GM21390 (cell line): Measurements from ENCODE around the gene ANTXR2.
A peak's percentile ranks its signal among the peaks of the same experiment; 100 is the strongest.

ENCODE experiments used
- ATAC-seq: cut with Tn5 transposase; IDR thresholded peaks from one replicate; pipeline ENCODE4 v1.9.1; 2021; ENCODE audit not compliant: unreplicated experiment

Gene ANTXR2

GRCh38 chr4:80069837-80070731 is 2.9 kb downstream of the ANTXR2 start:
- ATAC-seq, result peak; percentile 26

GRCh38 chr4:80069108-80069836 is 3.8 kb downstream of the ANTXR2 start:
- ATAC-seq, result no peak

GRCh38 chr4:80065601-80066000 is 7.4 kb downstream of the ANTXR2 start:
- ATAC-seq, result no peak

GRCh38 chr4:80062527-80062926 is 10.5 kb downstream of the ANTXR2 start:
- ATAC-seq, result no peak

DNA sequence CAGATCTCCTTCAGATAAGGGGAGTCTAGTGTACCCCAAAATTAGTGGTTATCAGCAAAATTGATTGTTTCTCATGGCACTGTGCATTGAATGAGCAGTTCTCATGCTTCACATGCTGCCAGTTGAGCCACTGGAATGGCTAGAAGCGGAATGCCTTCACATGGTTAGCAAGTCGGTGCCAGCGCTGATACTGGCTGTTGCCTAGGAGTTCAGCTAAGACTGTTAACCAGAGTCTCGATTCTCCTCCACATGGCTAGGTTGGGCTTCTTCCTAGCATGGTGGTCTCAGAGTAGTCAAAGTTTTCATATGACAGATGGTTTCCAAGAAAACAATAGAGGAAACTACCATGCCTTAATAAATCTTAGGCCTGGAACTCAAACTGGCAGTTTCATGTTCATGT is 12.2 kb downstream of the ANTXR2 start:
- ATAC-seq, result no peak

- ATAC-seq, result peak; percentile 99
Measured at GRCh38 chr4:80058740-80059139, 14.3 kb downstream of the ANTXR2 start.

DNA sequence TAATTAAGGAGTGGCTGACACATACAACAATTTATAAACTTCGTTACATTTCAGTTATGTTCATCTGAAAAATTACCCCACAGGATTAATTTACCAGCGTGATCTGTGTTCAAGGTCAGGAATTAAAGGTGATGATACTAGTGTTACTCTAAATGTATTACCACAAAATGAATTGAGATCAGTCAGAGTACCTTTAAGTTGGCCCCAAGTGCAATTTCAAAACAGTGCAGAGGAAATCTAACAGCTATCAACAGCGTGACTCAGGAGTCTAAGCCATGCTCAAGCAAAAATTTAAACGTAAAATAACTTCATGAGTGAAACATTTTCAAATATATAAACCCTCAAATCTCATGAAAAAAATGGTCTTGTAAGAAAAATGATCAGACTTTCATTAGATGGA is 18.7 kb downstream of the ANTXR2 start:
- ATAC-seq, result no peak

GRCh38 chr4:80053140-80053910 is 19.7 kb downstream of the ANTXR2 start:
- no peak for ATAC-seq

GRCh38 chr4:80049813-80050534 is 23.1 kb downstream of the ANTXR2 start:
- no peak for ATAC-seq

DNA sequence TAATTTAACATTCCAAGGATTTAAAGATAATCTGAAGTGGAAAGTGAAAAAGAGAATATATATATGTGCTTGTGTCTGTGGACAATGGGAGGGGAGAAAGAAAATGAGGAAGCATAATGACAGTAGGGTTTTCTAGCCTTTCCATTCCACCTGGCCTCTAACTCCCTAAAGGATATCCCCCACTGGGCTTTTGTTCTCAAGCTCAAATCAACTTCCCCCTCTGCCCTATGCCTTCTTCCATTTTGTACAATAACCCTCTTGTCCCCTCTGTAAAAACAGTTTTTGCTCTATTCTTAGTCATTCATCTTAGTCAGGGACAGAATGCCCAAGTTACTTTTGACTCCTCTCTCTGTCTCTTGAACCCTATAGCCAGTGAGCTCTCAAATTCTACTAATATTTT is 23.6 kb downstream of the ANTXR2 start:
- no peak for ATAC-seq

DNA sequence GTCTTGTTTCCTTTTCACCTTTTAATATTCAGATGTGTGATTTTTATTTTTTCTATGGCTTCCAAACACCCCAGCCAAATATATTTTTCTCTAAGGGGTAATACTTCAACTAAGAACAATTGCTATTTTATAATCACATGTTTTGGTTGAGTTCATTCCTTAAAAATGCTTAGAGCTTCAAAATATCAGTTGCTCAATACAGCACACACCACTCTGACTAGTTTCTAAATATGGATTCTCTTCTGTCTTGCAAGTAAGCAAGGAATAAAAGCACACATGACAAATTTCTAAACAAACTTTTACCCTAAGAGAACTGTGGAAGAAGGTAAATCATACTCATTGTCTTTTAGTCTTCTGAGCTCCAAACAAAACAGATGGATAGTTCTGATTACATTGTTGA is 27.2 kb downstream of the ANTXR2 start:
- ATAC-seq, result no peak

GRCh38 chr4:80043541-80043940 is 29.5 kb downstream of the ANTXR2 start:
- ATAC-seq, result no peak

DNA sequence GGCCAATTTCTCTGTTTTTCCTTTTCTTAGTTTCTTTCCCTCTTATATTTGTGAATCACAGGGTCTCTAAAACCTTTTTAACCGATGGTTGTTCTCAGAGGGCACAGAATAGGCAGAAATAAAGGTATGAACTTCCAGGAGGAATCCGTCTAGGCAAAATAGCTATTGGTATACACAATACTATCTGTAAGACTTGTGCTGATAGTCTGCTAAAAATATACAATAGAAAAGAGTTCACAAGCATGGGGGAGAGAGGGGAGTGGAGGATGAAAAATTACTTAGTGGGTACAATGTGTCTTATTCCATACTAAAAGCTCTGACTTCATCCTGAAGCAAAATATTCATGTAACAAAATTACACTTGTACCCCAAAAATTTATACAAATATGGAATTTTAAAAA is 30.2 kb downstream of the ANTXR2 start:
- ATAC-seq, result no peak

DNA sequence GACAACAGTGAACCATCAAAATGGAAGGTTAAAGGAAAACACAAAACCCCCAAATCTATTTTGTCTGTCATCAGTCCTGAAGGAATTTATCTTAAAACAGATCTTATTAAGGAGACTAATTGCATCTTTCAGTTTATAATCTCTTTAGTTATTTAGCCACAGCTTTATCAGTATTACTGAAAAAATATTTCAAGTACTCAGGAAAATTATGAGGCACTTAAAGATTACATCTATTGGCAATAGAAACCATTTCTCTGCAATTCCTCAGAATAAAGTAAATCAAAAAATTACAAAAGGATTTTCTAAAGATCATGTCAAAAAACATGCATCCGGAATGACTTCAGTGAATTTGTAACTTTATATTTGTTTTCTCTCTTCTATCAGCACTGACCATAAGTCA is 35.2 kb downstream of the ANTXR2 start:
- ATAC-seq, result no peak

GRCh38 chr4:80036949-80037685 is 35.9 kb downstream of the ANTXR2 start:
- no peak for ATAC-seq

- ATAC-seq, result no peak
Measured at GRCh38 chr4:80036306-80036705, 36.7 kb downstream of the ANTXR2 start.

DNA sequence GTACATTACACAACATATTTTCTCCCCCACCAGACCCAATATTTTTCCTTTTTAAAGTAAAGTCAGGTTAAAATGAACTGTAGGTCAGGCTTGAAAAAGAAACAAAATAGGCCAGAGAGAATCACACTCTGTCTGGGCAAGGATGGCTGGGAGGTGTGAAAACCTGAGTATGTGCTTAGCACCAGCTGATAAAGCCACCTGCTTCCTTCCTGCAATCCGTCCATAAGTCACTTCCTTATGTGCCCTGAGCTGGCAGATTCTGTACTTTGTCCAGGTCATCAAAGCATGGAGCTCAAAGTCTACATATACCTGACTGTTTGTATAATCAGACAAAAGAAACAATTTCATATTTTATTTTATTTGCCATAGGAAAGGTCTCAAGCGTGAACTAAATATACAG is 37.7 kb downstream of the ANTXR2 start:
- no peak for ATAC-seq

- no peak for ATAC-seq
Measured at GRCh38 chr4:80033581-80033980, 39.4 kb downstream of the ANTXR2 start.

DNA sequence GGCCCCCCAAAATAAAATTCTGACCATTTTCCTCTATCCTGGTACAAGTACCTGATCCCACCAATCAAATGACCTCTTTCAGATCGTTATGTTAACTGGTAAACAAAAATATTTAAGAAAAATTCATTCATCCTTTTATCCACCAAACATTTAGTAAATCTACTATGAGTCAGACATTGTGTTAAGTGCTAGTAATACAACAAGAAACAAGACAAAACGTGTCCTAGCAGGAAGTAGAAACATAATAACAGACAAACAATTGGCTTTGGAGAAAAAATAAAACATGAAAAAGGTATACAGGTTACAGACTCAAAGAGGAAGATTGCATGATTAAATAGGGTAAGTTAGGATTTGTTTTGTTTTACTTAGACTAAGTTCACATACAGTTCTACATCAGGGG is 43.7 kb downstream of the ANTXR2 start:
- ATAC-seq, result no peak

DNA sequence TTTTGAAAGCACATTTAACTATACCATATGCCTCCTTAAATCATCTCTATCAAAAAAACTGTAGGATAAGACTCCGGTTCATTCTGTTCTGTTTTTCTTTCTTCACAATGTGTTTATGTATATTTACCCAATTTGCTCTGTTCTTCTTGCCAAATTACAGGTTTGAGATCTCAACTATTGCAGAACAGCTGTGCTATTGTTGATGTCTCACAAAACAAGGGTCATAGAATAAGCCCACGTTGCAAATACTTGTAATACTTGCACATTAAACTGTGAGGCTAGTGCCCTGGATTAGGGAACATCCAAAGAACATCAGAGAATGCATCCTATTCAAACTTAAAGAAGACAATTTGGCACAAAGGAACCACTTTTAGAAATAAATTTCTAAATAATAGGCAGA is 45.4 kb downstream of the ANTXR2 start:
- no peak for ATAC-seq
